GM20431 (cell line): ENCODE results near the gene HOXA5.

Experiments used
- in situ Hi-C: fragments of 300-500 bp; cut with MseI, MboI; formaldehyde crosslinking; loops from one replicate; pipeline ENCODE4 v1.15.0; 2020; ENCODE audit warnings: low sequenced_read_pairs; ENCODE audit not compliant: unreplicated experiment

HOXA5 gene

DNA sequence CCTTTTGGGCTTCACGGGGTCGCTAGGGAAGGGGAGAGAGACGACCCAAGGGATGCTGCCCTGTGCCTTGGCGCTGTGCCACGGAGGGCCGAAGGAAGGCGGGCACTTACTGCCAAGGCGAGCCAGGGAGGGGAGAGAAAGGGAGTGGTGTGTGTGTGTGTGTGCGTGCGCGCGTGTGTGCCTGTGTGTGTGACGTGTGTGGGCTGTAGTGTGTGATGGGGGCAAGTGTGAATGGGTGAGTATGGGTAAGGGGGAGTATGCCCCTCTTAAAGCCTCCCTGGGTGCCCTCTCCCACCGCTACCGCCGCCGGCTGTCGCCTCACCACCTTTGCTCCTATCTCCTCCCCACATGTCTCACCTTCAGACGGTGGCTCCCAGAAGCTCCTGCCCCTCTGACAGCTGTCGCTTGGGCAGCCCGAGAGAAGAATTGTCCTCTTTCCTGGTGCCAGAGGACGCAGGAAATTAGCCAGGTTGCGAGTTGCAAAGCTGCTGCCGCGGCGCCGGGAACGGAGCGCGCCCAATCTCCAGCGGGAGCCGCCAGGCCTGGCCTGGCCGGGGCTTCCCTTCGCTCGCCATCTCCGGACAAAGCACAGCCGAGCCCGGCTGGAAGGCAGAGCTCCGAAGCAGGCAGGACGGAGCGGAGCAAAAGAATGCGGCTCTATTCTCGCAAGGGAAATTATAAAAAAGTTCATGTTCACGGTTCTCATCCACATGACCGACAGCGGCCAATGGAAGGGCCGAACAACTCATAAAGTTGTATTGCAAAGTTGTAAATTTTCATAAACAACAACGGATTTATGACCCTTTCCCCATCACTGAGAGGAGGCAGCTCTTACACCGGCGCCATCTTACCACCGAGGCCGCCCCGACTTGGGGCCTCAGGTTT is 8.7 kb upstream of the HOXA5 start, which contains the start of gene HOXA3:
HOXA3 (minus strand) TSS at position 653 of the 885 bp plus-strand sequence. CDS start 41,943 bp downstream, outside the sequence.
- in situ Hi-C loops: loop anchor here (25.0 kb wide), 2 partner anchors 765 to 1290 kb away; no protein-coding TSS in a partner anchor

DNA sequence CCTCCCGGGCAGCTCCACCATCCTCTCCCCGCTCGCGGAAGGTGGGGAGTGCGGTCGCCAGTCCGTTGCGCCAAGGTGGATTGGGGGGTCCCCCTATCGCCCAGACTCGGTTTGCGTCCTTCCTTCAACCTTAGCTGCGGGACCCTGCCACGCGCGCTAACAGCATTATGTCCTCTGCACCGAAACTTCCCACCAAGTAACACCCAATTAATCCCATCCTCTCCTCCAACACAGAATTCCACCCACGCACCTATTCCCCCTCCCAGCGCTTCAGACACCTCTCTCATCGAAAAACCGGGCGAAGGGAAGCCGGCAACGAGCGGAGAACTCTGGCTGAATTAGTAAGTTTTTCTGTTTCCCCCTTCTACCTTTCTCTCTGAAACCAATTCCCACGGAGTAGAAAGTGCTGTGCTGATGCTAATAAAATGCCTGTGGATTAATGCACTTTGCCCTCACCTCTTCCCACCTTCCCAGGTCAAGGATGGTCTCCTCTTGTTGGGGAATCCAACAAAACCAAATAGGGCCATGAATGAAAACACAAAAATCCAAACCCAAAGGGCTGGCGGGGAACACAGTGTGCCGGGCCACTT is 8.0 kb upstream of the HOXA5 start:
- in situ Hi-C loops: loop anchor here (25.0 kb wide), 2 partner anchors 764 to 1289 kb away; no protein-coding TSS in a partner anchor

DNA sequence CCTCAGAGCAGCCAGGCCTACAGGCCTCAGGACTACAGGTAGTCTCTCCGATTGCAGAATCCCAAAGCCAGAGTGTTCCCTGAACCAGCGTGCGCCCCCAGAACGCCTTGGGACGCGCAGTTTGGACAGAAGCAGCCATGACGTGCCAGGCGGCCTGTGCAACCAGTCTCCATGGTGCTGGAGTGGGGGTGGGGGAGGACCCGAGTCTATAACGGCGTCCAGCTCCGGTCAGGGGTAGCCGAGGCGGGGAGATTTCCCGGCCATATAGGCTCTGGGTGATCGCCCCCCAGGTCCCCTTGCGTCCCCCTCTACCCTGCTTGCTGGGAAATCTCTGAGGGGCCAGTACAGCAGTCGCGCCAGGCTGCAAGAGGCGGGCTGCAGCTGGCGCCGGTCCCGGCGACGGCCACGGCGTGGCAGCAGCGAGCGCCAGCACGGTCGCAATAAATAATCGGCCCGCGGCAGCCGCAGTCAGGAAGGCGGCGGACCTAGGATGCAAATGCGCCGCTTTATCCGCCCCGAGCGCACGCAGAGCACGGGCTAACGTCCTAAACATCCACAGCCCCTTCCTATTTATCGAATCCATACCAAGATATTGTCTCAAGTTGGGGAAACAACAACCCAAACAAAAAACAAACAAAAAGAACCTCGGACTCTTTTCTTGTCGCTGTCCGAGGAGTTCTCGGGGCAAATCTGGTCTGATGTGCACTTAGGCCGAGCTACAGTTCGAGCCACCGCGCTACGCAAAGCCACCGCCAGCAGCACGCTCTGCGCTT is 7.3 kb upstream of the HOXA5 start:
- in situ Hi-C loops: loop anchor here (25.0 kb wide), 2 partner anchors 763 to 1288 kb away; no protein-coding TSS in a partner anchor

DNA sequence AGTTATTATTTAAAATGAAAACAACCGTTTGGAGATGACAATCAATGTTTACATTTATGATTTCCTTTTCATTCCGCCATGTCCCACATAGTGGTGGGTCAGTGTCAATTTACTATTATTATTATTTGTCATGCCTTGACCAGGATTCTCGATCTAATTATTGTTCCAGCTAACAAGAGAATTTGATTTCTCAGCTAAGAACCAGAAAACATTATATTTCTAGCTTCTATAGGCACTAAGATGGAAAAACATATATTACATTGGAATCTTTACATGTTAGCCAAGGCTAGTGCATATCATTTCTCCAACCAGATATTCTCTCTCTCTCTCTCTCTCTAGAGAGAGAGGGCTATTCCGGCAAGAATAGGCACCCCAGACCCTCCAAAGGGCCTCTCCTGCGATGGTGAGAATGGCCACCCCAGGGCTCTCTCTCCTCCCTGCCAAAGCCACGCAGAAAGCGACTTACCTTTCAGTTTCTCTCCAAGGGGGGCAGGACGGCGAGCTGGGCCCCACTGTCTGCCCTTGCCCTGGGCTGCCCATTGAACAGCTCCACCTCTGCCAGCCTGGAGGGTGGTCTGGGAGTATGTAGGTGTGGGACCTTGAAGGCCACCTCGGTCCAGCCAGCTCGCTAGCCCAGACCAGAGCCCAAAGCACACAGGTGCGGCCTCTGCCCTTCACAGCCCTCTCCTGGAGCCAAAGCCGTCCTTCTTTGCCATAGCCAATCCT is 6.5 kb upstream of the HOXA5 start:
- in situ Hi-C loops: loop anchor here (25.0 kb wide), 2 partner anchors 763 to 1288 kb away; no protein-coding TSS in a partner anchor

DNA sequence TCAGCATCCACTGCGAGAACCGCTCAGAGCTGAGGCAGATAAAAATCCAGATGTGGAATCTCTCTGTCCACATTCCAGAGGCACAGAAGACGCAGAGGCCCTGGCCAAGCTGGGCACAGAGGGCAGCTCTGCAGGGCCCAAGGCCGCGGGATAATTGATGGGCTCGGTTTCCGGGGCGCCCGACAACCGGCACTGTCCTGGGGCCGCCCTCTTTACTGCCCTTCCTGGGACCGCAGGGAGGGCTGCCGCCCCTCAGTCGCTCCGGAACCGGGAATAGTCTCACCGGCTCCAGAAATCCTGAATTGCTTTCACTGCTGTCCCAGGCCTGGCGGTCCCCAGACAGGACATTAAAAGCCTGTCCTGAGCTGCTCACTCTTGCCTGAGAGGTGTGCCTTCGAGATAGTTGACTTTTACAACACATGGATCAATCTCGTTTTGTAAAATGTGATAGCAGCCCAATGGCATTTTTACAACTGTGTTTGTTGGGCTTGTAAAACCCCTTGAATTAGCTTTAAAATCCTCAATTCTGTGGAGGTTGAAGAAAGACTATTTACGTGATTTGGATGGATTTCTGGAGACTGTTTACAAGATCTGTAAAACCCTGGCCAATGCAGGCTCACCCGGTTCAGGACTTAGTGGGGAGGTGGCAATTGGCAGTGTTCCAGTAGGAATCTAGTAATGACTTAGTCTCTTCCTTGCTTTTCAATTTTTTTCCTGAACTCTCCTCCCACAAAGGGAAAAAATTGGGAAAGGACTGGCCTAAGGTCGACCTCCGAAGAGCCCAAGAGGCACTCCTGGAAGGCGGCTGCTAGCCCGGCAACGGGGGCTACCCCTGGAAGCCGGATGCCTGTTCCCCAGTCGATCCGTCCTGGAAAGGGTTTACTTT is 5.5 kb upstream of the HOXA5 start:
- in situ Hi-C loops: no loop called here

DNA sequence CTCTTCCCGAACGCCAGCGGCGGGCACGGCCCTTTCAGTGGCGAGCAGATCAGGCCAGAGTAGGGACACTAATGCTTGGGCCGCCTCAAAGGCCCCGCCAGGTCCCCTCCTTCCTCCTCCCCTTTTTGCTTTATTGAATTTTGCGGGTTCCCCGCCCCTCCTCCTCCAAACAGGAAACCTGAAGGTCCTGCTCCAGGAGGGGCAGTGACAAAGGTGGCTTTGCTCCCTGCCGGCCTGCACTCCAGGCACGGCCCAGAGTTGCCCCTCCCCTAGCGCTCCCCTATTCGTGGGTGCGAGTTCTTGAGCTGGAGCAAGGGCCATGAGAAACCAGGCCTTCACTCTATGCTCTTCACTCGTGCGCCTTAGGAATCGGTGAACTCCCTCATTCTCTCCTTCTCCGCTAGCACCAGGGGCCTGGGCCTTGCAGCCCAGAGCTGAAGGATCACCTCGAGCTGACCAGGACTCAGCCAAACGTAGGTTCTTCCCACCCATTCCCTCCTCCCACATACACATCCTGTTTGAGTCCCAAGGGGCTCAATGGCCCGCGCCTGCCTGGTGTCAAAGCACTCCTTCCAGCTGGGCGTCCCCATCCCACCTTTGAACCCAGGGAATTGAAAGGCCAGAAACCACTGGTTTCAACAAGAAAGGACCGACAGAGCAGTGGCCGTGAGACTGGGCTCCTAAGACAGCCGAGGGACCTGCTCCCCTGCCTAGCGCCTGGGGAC is 4.7 kb upstream of the HOXA5 start:
- in situ Hi-C loops: no loop called here

DNA sequence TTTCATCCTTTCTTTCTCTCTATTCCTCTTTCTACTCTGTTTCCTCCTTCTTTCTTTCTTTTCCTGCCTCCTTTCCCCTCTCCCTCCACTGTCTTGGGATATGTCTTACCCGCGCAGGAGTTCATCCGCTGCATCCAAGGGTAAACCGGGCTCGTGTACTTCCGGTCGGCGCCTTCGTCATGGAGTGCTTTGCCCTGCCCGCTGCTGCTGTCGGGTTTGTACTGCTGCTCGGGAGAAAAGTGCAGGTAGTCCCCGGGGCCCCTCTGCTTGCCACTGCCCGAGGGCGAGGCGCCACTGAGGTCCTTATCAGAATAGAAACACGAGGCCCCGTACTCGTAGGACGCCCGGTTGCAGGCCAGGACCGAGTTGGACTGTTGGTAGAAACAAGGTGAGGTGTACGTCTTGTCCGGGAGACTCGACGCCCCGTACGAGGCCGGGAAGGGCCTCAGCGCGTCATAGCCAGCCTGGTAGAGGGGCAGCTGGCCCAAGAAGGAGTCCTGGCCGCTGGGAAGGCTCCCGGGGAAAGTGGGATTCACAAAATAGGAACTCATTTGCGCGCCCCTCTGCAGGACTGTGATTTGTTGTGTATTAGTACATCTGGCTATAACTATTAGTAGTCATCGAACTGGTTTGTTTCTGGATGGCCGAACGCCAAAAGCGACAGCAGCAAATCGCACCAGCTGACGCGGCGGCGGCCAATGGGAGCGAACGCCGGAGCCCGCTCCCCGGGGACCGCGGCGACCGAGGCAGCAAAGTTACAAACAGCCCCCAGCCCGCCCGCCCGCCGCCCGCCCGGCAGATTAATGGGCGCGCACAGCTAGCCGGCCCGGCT is 3.9 kb upstream of the HOXA5 start, which contains the start of gene HOXA6:
HOXA6 (minus strand) TSS at position 576 of the 832 bp plus-strand sequence; CDS start at position 551, 25 bp downstream.
- in situ Hi-C loops: no loop called here

DNA sequence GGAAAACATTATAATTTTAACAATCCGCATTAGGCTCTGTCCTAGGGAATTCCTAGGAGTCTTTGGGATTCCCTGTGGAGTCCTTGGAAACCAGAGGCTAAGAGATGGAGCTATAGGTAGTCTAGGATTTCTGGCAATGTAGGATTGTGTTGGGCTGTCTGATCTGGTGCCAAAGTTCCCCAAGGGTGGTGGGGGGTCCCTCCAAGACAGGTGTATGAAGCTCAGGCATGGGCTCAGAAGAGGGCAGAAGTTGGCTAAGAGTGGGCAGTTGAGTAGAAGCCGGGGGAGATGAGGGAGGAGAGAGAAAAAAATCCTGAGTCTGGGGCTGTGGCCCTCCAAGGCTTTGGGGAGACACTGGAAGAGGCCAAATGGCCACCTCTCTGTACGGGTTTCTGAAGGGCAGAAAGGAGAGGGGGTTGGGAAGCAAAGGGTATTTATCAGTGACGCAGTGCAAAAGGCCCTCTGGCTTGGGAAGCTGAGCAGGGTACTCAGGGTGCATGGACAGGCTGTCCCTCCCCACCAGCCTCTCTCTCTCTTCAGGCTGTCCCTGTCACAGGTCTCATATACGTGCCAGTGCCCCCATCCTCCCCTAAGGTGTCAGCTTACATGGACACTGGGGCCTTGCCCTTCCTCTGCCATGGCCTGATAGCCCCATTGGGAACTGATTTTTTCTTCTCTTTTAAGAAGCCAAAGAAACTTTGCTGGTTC is 3.2 kb upstream of the HOXA5 start:
- in situ Hi-C loops: no loop called here

DNA sequence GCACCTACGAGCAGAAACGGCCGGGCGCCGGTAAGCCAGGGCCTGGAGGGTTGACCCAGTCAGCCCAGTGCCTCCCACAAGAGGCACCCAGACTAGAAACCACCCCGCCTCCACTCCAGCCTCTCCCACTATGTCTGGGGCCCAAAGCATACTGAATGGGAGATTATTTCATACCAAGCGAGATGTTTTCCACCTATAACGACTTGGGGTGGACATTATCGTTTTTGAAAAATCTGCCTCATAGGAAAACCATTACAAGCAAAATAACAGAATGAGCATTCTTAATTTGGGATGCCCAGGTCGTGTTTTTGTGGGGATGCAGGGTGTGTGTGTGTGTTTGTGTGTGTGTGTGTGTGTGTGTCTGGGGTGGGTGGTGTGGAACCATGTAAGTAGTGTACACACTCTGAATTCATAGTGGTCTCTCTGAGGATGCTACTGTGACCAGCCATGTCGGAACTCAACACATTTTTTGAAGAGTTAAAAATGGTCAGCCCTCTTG is 2.5 kb upstream of the HOXA5 start:
- in situ Hi-C loops: no loop called here

DNA sequence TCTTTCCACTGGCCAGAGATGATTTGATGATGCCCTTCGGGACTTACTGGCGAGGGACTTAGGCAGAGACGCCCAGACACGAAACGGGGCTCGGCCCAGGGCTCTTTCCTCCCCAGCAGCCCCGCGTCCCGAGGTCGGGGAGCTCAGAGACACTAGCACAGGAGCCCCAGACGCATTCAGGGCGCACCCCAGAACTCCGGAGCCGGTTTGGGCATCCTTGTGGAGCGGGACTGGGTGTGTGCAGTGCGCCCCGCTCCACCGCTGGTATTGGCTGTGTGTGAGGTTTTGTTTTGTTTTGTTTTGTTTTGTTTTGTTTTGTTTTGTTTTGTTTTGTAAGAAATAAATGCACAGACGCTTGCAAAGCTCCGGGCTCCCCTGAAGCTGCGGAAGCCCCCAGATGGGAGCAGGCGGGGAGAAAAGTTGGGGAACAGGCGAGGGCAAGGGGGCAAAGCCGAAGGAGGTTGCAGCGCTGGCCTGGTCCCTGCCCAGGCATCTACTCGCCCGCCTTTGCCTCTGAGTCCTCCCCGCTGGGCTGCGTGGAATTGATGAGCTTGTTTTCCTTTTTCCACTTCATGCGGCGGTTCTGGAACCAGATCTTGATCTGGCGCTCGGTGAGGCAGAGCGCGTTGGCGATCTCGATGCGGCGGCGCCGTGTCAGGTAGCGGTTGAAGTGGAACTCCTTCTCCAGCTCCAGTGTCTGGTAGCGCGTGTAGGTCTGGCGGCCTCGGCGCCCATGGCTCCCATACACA is 1.9 kb upstream of the HOXA5 start:
- in situ Hi-C loops: no loop called here

DNA sequence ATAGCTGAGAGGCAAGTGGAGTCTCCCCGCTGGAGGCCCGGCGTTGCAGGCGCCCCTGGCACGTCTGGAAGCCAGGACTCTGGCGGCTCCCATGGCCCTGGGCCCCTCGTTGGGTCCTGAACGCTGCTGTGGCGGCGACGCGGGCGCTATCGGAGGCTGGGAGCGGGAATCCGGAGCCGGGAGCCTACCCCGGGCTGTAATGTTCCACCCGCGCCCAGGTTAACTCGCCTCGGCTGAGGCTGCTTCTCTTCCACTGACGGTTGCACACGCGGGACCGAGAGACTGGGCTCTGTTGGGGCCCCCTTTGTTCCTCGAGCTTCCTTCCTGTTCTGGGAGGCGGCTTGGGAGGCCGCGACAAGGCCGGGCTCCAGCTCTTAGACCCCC is 1.3 kb upstream of the HOXA5 start:
- in situ Hi-C loops: no loop called here

DNA sequence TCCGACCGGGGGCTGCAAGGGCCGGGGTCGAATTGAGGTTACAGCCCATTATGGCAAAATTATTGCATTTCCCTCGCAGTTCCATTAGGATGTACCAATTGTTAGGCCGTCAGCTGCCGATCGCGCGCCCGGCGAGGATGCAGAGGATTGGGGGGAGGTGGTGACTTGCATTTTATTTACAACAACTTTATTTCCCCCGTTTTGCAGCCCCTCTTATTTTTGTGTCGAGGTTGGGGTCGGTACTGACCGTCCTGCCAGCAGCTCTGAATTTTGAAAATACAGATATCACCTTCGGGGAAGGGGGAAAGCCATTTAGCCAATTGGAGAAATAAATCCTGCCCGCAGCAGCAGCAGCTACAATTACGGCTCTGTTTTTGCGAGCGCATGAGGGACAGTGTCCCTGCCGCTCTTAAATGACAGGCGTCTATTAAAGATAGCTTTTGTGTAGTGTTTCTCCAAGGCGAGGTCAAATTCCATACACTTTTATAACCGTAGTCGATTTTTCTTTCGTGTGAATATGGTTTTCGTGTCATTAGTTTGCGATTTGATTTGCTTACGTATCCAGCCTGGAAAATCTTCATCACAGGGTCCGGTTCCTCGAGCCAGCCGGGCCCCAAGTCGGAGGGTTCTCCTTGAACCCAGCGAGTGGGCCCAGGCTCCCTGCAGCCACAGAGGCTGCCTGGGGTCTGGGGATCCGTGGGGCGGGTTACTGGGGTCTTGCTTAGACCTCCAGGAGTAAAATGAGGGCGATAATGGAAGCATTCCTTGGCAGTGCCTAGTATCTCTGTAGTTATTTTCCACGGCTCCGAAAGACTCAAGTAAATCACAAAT is 684 bp upstream of the HOXA5 start:
- in situ Hi-C loops: no loop called here

DNA sequence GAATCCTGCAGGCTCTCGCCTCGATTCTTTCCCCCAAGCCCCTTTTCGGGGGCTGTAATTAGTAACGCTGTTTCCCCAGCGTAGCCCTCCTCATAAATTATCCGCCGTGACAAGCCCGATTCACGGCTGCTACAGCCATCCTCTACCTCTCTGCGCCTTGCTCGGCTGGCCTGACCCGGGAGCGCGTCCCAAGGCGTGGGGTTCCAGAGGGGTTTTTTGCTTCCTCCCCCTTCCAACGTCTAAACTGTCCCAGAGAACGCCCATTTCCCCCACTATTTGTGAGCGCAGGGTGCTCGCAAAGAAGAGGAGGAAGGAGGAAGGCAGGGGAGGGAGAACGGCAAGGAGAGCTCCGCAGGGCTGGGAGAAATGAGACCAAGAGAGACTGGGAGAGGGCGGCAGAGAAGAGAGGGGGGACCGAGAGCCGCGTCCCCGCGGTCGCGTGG is 880 bp downstream of the HOXA5 start:
- in situ Hi-C loops: no loop called here

DNA sequence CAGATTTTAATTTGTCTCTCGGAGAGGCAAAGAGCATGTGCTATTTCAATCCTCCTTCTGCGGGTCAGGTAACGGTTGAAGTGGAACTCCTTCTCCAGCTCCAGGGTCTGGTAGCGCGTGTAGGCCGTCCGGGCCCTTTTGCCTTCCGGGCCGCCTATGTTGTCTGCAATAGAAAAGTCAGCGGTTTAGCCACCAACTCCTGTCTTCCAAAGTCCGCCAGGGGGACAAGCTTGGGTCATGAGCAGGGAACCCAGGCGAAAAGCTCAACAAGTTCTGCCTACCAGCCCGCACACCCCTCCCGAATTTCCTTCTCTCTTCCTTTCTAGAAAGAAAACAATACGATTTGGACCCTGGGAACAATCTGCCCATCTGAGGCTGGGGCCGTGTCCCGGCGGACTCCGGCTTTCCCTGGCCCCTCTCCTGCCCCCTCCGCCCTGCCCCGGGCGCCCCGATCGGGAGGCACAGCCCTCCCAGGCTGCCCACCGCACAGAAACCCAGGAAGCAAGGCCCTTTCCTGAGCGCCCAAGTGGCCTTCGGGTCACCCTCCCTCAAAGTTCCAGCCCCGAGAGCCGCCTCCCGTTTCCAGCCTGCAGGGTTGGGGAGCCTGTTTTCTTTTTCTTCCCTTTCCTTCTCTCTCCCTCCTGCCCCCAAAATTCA is 1.4 kb downstream of the HOXA5 start:
- in situ Hi-C loops: no loop called here
